PC-9 (cell line): ENCODE results near the gene PDIA6. TPM values are rescaled to one million over a fixed set of nuclear protein-coding genes. Genes with fewer than 3 reads are reported as not detected.

ENCODE experiments used
- BruUV-seq: library from RNA; stranded (reverse); fragments of 400-500 nt; replicated peaks from 2 replicates; lab custom pipeline; 2021; lab: Mats Ljungman, UMichigan
- CTCF ChIA-PET: fragments of 300-600 bp; sonication (Branson Sonifier 250); formaldehyde crosslinking; loops from one replicate; lab custom pipeline; 2022; ENCODE audit warnings: antibody characterized with exemption; lab: Charles Lee
- POLR2A ChIA-PET: fragments of 300-600 bp; sonication (Branson Sonifier 250); formaldehyde crosslinking; loops from one replicate; lab custom pipeline; 2022; ENCODE audit warnings: antibody characterized with exemption; ENCODE audit not compliant: unreplicated experiment; lab: Charles Lee
- DNase-seq, 2 experiments: peaks; one replicate each; pipeline versions ENCODE4 v3.0.0 to v3.0.0-alpha.2; 2015 to 2022; ENCODE audit warnings: mixed read lengths in 1 of 2
- H2AFZ ChIP-seq: fragments of 200-600 bp; sonication (generic); 2 replicates; pipeline ENCODE4 v1.8.1; 2017; ENCODE audit warnings: antibody characterized with exemption
- H3F3A ChIP-seq: fragments of 200-600 bp; sonication (generic); 2 replicates; pipeline ENCODE4 v1.8.1; 2017; ENCODE audit warnings: antibody characterized with exemption, mild to moderate bottlenecking, low read depth; ENCODE audit not compliant: insufficient read depth
- H3K27ac ChIP-seq: fragments of 200-600 bp; sonication (generic); 2 replicates; pipeline ENCODE4 v1.6.1; 2016; ENCODE audit warnings: mixed run types
- H3K27me3 ChIP-seq: fragments of 200-600 bp; sonication (generic); 2 replicates; pipeline ENCODE4 v1.6.1; 2016; ENCODE audit warnings: low read depth, mixed run types; ENCODE audit not compliant: insufficient read depth
- H3K36me3 ChIP-seq: fragments of 200-600 bp; sonication (generic); 2 replicates; pipeline ENCODE4 v1.6.1; 2016; ENCODE audit warnings: low read depth, mixed run types
- H3K4me1 ChIP-seq: fragments of 200-600 bp; sonication (generic); replicated peaks from 2 replicates; pipeline ENCODE4 v1.6.1; 2016; ENCODE audit warnings: mixed run types; ENCODE audit not compliant: insufficient read depth
- H3K4me2 ChIP-seq: fragments of 200-600 bp; sonication (generic); 2 replicates; pipeline ENCODE4 v1.6.1; 2017; ENCODE audit warnings: mixed run types
- H3K4me3 ChIP-seq: fragments of 200-600 bp; sonication (generic); 2 replicates; pipeline ENCODE4 v1.6.1; 2016; ENCODE audit warnings: mixed run types
- H3K79me2 ChIP-seq: fragments of 200-600 bp; sonication (generic); 2 replicates; pipeline ENCODE4 v1.6.1; 2017; ENCODE audit warnings: low read depth, mixed run types
- H3K9me2 ChIP-seq: fragments of 200-600 bp; sonication (generic); 2 replicates; pipeline ENCODE4 v1.8.1; 2017; ENCODE audit warnings: mild to moderate bottlenecking; ENCODE audit not compliant: insufficient read depth
- H3K9me3 ChIP-seq: fragments of 200-600 bp; sonication (generic); 2 replicates; pipeline ENCODE4 v1.8.1; 2016; ENCODE audit warnings: low read depth; ENCODE audit not compliant: insufficient read depth
- H4K20me1 ChIP-seq: fragments of 200-600 bp; sonication (generic); 2 replicates; pipeline ENCODE4 v1.8.1; 2017; ENCODE audit not compliant: insufficient read depth
- CTCF ChIP-seq: fragments of 200-600 bp; sonication (generic); conservative IDR thresholded peaks from 2 replicates; pipeline ENCODE4 v1.6.1; 2017; ENCODE audit warnings: mixed run types, antibody characterized with exemption, mild to moderate bottlenecking, moderate library complexity
- EZH2 ChIP-seq: fragments of 200-600 bp; sonication (generic); IDR thresholded peaks from 2 replicates; pipeline ENCODE4 v1.8.0; 2017; ENCODE audit warnings: antibody characterized with exemption, low read depth
- intact Hi-C: fragments of 100-400 bp; cut with micrococcal nuclease; formaldehyde crosslinking; loops from one replicate; pipeline ENCODE4 v1.10.0; 2022; ENCODE audit not compliant: unreplicated experiment
- total RNA-seq: library from RNA; stranded (reverse); gene quantifications from 2 replicates; pipeline ENCODE4 v1.2.3, GENCODE V29; 2021

PDIA6 gene
- total RNA-seq, 1 experiment from 2014 or later = 170 TPM

DNA sequence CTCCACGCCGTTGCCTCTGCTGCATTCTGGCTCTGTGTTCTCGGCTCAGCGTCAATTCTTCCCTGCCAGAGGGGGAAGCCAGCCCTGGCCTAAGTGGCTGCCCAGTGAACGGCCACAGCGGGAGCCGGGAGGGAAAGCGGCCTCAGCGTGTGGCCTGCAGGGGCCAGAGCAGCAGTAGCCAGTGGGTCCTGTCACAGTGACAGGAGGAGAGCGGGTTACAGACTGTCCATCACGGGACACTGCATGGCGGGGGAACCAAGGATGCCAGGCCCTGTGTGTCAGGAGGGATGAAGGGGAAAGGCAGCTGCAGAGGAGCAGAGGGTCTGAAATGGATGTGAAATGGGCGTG lies 39.7 kb downstream of the PDIA6 start:
- Histone ChIP-seq H3K9me3 (no peaks in the 10 kb centered on the region), H4K20me1 (no peaks in the 10 kb centered on the region), H3K27ac (no peak overlapping the region), H3K4me1 (no peaks in the 10 kb centered on the region), H3F3A (peaks cover 6% of the 10 kb centered on the region), H3K36me3 (no peaks in the 10 kb centered on the region), H3K4me2 (no peak overlapping the region), H2AFZ (no peak overlapping the region), H3K4me3 (no peak overlapping the region), H3K79me2 (no peaks in the 10 kb centered on the region), H3K27me3 (no peaks in the 10 kb centered on the region), H3K9me2 (no peaks in the 10 kb centered on the region)
- POLR2A ChIA-PET = no interaction called here
- TF ChIP-seq CTCF (no peak), EZH2 (no peak)
- CTCF ChIA-PET = no interaction called here
- no TSS peak for BruUV-seq
- no peak for DNase-seq
- intact Hi-C loops = no loop called here

- no peaks in the 10 kb centered on the region for H3K4me1 ChIP-seq
- H3F3A ChIP-seq = peaks cover 6% of the 10 kb centered on the region
- ChIA-PET CTCF (no interaction called here), POLR2A (no interaction called here)
- H3K36me3 ChIP-seq = no peaks in the 10 kb centered on the region
- no peaks in the 10 kb centered on the region for H3K9me2 ChIP-seq
- TF ChIP-seq EZH2 (no peak), CTCF (no peak)
- H3K27me3 ChIP-seq = no peaks in the 10 kb centered on the region
- H3K9me3 ChIP-seq = no peaks in the 10 kb centered on the region
- no peak overlapping the region for H3K27ac ChIP-seq
- H4K20me1 ChIP-seq = no peaks in the 10 kb centered on the region
- H3K4me2 ChIP-seq = no peak overlapping the region
- no TSS peak for BruUV-seq
- intact Hi-C loops = no loop called here
- H3K4me3 ChIP-seq = no peak overlapping the region
- H2AFZ ChIP-seq = no peak overlapping the region
- no peak for DNase-seq
- H3K79me2 ChIP-seq = no peaks in the 10 kb centered on the region
Observed at GRCh38 chr2:10772201-10772867, 40.3 kb downstream of the PDIA6 start.

DNA sequence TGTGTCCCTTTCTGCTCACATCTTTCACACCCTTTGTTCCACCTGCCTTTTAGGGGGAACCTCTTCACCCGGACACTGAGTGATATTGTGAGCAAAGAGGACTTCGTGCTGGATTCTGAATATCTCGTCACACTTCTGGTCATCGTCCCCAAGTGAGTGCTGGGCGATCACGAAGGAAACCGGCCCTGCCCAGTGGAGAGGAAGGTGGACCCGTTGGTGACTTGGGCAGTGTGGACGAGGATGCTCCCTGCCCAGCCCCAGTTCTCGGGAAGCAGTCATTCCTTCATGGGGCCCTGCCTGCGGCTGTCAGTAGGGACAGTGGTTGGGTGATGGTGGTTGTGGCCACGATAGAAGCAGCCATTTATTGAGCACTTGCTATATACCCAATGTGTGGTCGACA lies 40.8 kb downstream of the PDIA6 start:
- Histone ChIP-seq H3K27me3 (no peaks in the 10 kb centered on the region), H3K4me2 (no peak overlapping the region), H3K4me3 (no peak overlapping the region), H2AFZ (no peak overlapping the region), H3F3A (peaks cover 6% of the 10 kb centered on the region), H4K20me1 (no peaks in the 10 kb centered on the region), H3K27ac (no peak overlapping the region), H3K4me1 (no peaks in the 10 kb centered on the region), H3K9me2 (no peaks in the 10 kb centered on the region), H3K9me3 (no peaks in the 10 kb centered on the region), H3K36me3 (no peaks in the 10 kb centered on the region), H3K79me2 (no peaks in the 10 kb centered on the region)
- intact Hi-C loops = no loop called here
- BruUV-seq = no TSS peak
- ChIA-PET CTCF (no interaction called here), POLR2A (no interaction called here)
- no peak for DNase-seq
- TF ChIP-seq CTCF (no peak), EZH2 (no peak)
